GM18858 (cell line): ENCODE data around the gene SYT12.

Experiments
- ATAC-seq: cut with Tn5 transposase; IDR thresholded peaks from one replicate; pipeline ENCODE4 v1.9.1; 2021; ENCODE audit not compliant: unreplicated experiment

Gene SYT12

GRCh38 chr11:67027483-67027930 lies 4.6 kb downstream of the SYT12 start:
- no peak for ATAC-seq

GRCh38 chr11:67027943-67028542 lies 5.1 kb downstream of the SYT12 start:
- no peak for ATAC-seq

GRCh38 chr11:67029146-67029545 lies 6.2 kb downstream of the SYT12 start:
- ATAC-seq: no peak

GRCh38 chr11:67030976-67031375 lies 8.0 kb downstream of the SYT12 start:
- ATAC-seq: no peak

GRCh38 chr11:67031791-67032561 lies 9.0 kb downstream of the SYT12 start:
- ATAC-seq: no peak

- no peak for ATAC-seq
These were observed 10.1 kb downstream of the SYT12 start for GRCh38 chr11:67032830-67033551.

- no peak for ATAC-seq
These were observed 10.8 kb downstream of the SYT12 start for GRCh38 chr11:67033661-67034166.

- ATAC-seq: no peak
These were observed 11.4 kb downstream of the SYT12 start for GRCh38 chr11:67034350-67034749.

- ATAC-seq: no peak
These were observed 17.2 kb downstream of the SYT12 start for GRCh38 chr11:67040147-67040546.

- no peak for ATAC-seq
These were observed 18.7 kb downstream of the SYT12 start for GRCh38 chr11:67041602-67042001.

- no peak for ATAC-seq
These were observed 20.8 kb downstream of the SYT12 start for GRCh38 chr11:67043572-67044349.

GRCh38 chr11:67044496-67044895 lies 21.6 kb downstream of the SYT12 start:
- no peak for ATAC-seq

GRCh38 chr11:67045314-67045713 lies 22.4 kb downstream of the SYT12 start:
- ATAC-seq: no peak

- ATAC-seq: no peak
These were observed 25.7 kb downstream of the SYT12 start for GRCh38 chr11:67048515-67049130.

GRCh38 chr11:67050139-67050538 lies 27.2 kb downstream of the SYT12 start:
- ATAC-seq: no peak

GRCh38 chr11:67051180-67051893 lies 28.4 kb downstream of the SYT12 start:
- ATAC-seq: no peak

GRCh38 chr11:67051945-67052488 lies 29.1 kb downstream of the SYT12 start:
- no peak for ATAC-seq

- no peak for ATAC-seq
These were observed 30.0 kb downstream of the SYT12 start for GRCh38 chr11:67052891-67053290.

- ATAC-seq: no peak
These were observed 31.0 kb downstream of the SYT12 start for GRCh38 chr11:67053896-67054329.
